PC-3 (cell line): ENCODE measurements around the gene SLC35F1.

Experiments
- CTCF ChIP-seq: fragments of 300-600 bp; sonication (generic); conservative IDR thresholded peaks from 2 replicates; pipeline ENCODE4 v1.5.1; 2017; ENCODE audit warnings: antibody characterized with exemption, low read depth, mild to moderate bottlenecking, low read length
- EZH2 ChIP-seq: fragments of 300-600 bp; sonication (generic); IDR thresholded peaks from one replicate; pipeline ENCODE4 v1.6.1; 2017; ENCODE audit warnings: antibody characterized with exemption, mild to moderate bottlenecking, low read length; ENCODE audit not compliant: unreplicated experiment
- EZH2phosphoT487 ChIP-seq: fragments of 300-600 bp; sonication (generic); IDR thresholded peaks from 2 replicates; pipeline ENCODE4 v1.6.1; 2018; ENCODE audit warnings: mild to moderate bottlenecking, antibody characterized with exemption, low read length, borderline replicate concordance

- TF ChIP-seq CTCF (no peak), EZH2 (no peak), EZH2phosphoT487 (no peak)
These were observed 281.5 kb downstream of the SLC35F1 start for GRCh38 chr6:118188561-118188960.
